HT-29 (cell line): ENCODE measurements around the gene PRSS53. TPM values are rescaled to one million over a fixed set of nuclear protein-coding genes. Genes with fewer than 3 reads are reported as not detected.

Experiments
- DNase-seq: peaks from one replicate; pipeline ENCODE4 v3.0.0-alpha.2; 2015; ENCODE audit warnings: low spot score
- total RNA-seq: library from RNA; depleted of rRNA; stranded (reverse); fragments of >200 nt; shearing (Covaris generic); gene quantifications from 2 replicates; pipeline ENCODE4 v1.2.3, GENCODE V29; 2014

PRSS53 gene
- total RNA-seq, 1 experiment from 2014 or later = 3.7 TPM

GRCh38 chr16:31079342-31079944 lies 9.3 kb downstream of the PRSS53 start:
- no peak for DNase-seq

GRCh38 chr16:31078597-31079341 lies 10.0 kb downstream of the PRSS53 start:
- no peak for DNase-seq

- no peak for DNase-seq
Measured at GRCh38 chr16:31077592-31078396, 10.9 kb downstream of the PRSS53 start.

- DNase-seq = no peak
Measured at GRCh38 chr16:31077024-31077423, 11.7 kb downstream of the PRSS53 start.

GRCh38 chr16:31076319-31076718 lies 12.4 kb downstream of the PRSS53 start:
- DNase-seq = no peak

GRCh38 chr16:31074814-31075183 lies 13.9 kb downstream of the PRSS53 start:
- DNase-seq = no peak

GRCh38 chr16:31073970-31074813 lies 14.6 kb downstream of the PRSS53 start, which contains the start of the genes ZNF646 and ZNF668:
Gene ZNF646 (plus strand): TSS chr16:31074422. CDS start chr16:31076325, 1,903 bp downstream.
Gene ZNF668 (minus strand): TSS chr16:31074240. CDS start chr16:31064459, 9,781 bp downstream.
- peak; percentile 98 for DNase-seq

GRCh38 chr16:31073142-31073969 lies 15.4 kb downstream of the PRSS53 start:
- DNase-seq = peak; percentile 92

GRCh38 chr16:31072540-31073141 lies 16.1 kb downstream of the PRSS53 start:
- peak; percentile 17 for DNase-seq

- DNase-seq = no peak
Measured at GRCh38 chr16:31071861-31072260, 16.9 kb downstream of the PRSS53 start.

- DNase-seq = no peak
Measured at GRCh38 chr16:31067342-31067741, 21.4 kb downstream of the PRSS53 start.

GRCh38 chr16:31064882-31065461 lies 23.8 kb downstream of the PRSS53 start:
- DNase-seq = peak; percentile 57

GRCh38 chr16:31063843-31064611 lies 24.7 kb downstream of the PRSS53 start:
- DNase-seq = no peak

GRCh38 chr16:31063495-31063842 lies 25.3 kb downstream of the PRSS53 start:
- DNase-seq = no peak

- no peak for DNase-seq
Measured at GRCh38 chr16:31061813-31062440, 26.8 kb downstream of the PRSS53 start.

GRCh38 chr16:31061126-31061812 lies 27.5 kb downstream of the PRSS53 start:
- DNase-seq = no peak

- no peak for DNase-seq
Measured at GRCh38 chr16:31055613-31056012, 33.1 kb downstream of the PRSS53 start.

GRCh38 chr16:31052114-31052513 lies 36.6 kb downstream of the PRSS53 start:
- DNase-seq = peak; percentile 15
